ENCODE data around the gene NRAP. TPM values are rescaled to one million over a fixed set of nuclear protein-coding genes. Genes with fewer than 3 reads are reported as not detected.

The NRAP gene, protein sequence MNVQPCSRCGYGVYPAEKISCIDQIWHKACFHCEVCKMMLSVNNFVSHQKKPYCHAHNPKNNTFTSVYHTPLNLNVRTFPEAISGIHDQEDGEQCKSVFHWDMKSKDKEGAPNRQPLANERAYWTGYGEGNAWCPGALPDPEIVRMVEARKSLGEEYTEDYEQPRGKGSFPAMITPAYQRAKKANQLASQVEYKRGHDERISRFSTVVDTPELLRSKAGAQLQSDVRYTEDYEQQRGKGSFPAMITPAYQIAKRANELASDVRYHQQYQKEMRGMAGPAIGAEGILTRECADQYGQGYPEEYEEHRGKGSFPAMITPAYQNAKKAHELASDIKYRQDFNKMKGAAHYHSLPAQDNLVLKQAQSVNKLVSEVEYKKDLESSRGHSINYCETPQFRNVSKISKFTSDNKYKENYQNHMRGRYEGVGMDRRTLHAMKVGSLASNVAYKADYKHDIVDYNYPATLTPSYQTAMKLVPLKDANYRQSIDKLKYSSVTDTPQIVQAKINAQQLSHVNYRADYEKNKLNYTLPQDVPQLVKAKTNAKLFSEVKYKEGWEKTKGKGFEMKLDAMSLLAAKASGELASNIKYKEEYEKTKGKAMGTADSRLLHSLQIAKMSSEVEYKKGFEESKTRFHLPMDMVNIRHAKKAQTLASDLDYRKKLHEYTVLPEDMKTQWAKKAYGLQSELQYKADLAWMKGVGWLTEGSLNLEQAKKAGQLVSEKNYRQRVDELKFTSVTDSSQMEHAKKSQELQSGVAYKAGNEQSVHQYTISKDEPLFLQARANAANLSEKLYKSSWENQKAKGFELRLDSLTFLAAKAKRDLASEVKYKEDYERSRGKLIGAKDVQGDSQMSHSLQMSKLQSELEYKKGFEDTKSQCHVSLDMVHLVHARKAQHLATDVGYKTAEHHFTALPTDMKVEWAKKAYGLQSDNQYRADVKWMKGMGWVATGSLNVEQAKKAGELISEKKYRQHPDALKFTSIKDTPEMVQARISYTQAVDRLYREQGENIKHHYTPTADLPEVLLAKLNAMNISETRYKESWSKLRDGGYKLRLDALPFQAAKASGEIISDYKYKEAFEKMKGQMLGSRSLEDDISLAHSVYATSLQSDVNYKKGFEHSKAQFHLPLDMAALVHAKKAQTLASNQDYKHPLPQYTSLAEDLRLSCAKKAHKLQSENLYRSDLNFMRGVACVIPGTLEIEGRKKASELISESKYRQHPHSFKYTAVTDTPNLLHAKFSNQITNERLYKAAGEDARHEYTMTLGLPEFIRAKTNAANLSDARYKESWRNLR (N-terminal part only)
- under 1 TPM; under 0.01 TPM for total RNA-seq

DNA sequence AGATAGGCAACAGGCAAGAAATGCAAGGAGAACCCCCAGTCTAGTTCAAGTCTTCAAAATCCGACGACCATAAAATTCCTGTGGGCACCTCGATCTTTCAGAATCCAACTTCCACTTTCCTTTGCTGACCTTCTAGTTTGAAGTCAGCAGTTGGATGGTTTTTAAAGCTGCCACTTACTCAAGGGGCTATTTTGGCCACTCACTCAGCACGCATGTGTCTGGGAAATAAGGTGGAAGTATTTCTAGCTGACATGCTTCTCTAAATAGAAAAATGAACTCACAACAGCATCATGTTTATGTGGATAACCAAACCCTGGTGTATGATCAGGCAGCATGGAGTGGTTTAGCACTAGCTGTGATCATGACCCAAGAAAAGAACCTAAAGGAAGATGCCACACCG, at the start of gene NRAP:
NRAP (minus strand) TSS at position 134 of the 400 bp plus-strand sequence. CDS start 159 bp downstream, outside the sequence.

DNA sequence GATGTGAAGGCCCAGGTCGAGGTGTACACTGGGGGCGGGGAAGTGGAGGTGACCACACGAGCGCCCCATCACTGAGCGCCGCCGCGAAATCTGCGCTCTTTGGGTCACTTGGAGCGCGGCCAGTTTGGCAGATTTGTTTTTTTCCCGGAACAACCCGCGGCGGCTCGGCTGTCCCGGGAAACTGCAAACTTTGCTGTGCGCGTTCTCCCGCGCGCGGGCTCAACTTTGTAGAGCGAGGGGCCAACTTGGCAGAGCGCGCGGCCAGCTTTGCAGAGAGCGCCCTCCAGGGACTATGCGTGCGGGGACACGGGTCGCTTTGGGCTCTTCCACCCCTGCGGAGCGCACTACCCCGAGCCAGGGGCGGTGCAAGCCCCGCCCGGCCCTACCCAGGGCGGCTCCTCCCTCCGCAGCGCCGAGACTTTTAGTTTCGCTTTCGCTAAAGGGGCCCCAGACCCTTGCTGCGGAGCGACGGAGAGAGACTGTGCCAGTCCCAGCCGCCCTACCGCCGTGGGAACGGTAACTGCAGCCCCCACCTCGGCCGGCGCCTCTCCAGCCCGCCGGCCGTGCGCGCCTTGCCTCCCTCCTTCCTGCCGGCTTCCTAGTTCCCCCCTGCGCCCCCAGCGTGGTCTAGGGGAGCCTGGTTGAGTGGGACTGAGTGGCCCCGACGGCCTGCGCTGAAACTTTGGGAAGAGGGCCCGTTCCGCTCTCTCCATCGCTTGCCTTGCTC, 15.8 kb upstream of the NRAP start, which contains the start of gene CASP7:
CASP7 (plus strand) TSS at position 450 of the 727 bp plus-strand sequence. CDS start 17,582 bp downstream, outside the sequence.

DNA sequence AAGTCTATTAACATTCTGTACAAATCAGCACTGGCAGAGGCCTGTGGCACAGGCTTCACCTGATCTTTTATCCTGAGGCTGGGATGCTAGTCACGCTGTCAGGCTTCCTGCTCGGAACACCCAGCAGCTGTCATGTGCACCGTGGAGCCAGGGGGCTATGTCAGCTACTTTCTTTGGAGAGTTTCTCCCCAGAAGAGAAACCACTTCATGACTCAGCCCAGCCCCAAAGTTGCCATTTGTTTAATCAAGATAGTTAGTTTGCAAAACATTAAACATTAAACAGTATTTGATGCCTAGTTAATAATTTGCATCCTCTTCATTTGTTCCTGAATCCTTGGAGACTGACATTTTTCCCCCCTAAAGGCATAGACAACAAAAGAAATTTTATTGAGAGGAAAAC, 111.1 kb downstream of the NRAP start, which contains the start of gene HABP2:
HABP2 (plus strand) TSS at position 353 of the 400 bp plus-strand sequence. CDS start 69 bp downstream, outside the sequence.

Other genes starting within 250 kb of the NRAP start
- not detected for gene HABP2, start 111.0 kb downstream of the NRAP start, total RNA-seq
- gene CASP7, start 15.9 kb upstream of the NRAP start, total RNA-seq = 10 to 100 TPM; 38.5 to 47.6 TPM
- under 1 TPM; under 0.01 TPM for gene PLEKHS1, start 87.6 kb upstream of the NRAP start, total RNA-seq
- 1 to 10 TPM; 5.9 to 9.0 TPM for gene DCLRE1A, start 190.0 kb upstream of the NRAP start, total RNA-seq
- gene NHLRC2, start 190.6 kb upstream of the NRAP start, total RNA-seq = 10 to 100 TPM; 12.0 to 12.7 TPM

Data from melanocyte of skin (primary cell).